CD4-positive, alpha-beta T cell treated with Interleukin-12 subunit alpha and Interleukin-12 subunit beta, for 1 hour (primary cell): ENCODE data around the gene KRT80.

Experiments
- DNase-seq: peaks from one replicate; pipeline ENCODE4 v3.0.0-alpha.2; 2020

Gene KRT80

GRCh38 chr12:52126605-52127578 lies 64.9 kb downstream of the KRT80 start:
- no peak for DNase-seq

- DNase-seq = no peak
Observed at GRCh38 chr12:52126050-52126604, 65.7 kb downstream of the KRT80 start.

GRCh38 chr12:52125476-52125900 lies 66.3 kb downstream of the KRT80 start:
- no peak for DNase-seq

- no peak for DNase-seq
Observed at GRCh38 chr12:52123487-52124186, 68.2 kb downstream of the KRT80 start.

- DNase-seq = no peak
Observed at GRCh38 chr12:52122904-52123303, 68.9 kb downstream of the KRT80 start.

GRCh38 chr12:52122540-52122871 lies 69.3 kb downstream of the KRT80 start:
- no peak for DNase-seq

- DNase-seq = peak; percentile 63
Observed at GRCh38 chr12:52121824-52122539, 69.8 kb downstream of the KRT80 start.

GRCh38 chr12:52120951-52121823 lies 70.6 kb downstream of the KRT80 start:
- no peak for DNase-seq

GRCh38 chr12:52119398-52120254 lies 72.2 kb downstream of the KRT80 start:
- peak; percentile 35 for DNase-seq
